GM21390 (cell line): ENCODE data around the gene IL12A.

Experiments
- ATAC-seq: cut with Tn5 transposase; IDR thresholded peaks from one replicate; pipeline ENCODE4 v1.9.1; 2021; ENCODE audit not compliant: unreplicated experiment

IL12A gene

GRCh38 chr3:159989973-159990846 lies 1.6 kb downstream of the IL12A start:
- no peak for ATAC-seq

- ATAC-seq = no peak
Observed at GRCh38 chr3:159991591-159991990, 3.0 kb downstream of the IL12A start.

- no peak for ATAC-seq
Observed at GRCh38 chr3:159992589-159992988, 4.0 kb downstream of the IL12A start.

GRCh38 chr3:159994182-159994581 lies 5.5 kb downstream of the IL12A start:
- ATAC-seq = no peak

- ATAC-seq = no peak
Observed at GRCh38 chr3:159995091-159995490, 6.5 kb downstream of the IL12A start.

- no peak for ATAC-seq
Observed at GRCh38 chr3:159996018-159996417, 7.4 kb downstream of the IL12A start.

- ATAC-seq = no peak
Observed at GRCh38 chr3:159996959-159997358, 8.3 kb downstream of the IL12A start.

GRCh38 chr3:160001148-160001760 lies 12.6 kb downstream of the IL12A start:
- ATAC-seq = no peak

- no peak for ATAC-seq
Observed at GRCh38 chr3:160001850-160002623, 13.4 kb downstream of the IL12A start.

GRCh38 chr3:160003520-160004128 lies 15.0 kb downstream of the IL12A start:
- peak; percentile 86 for ATAC-seq

GRCh38 chr3:160005004-160005403 lies 16.4 kb downstream of the IL12A start:
- no peak for ATAC-seq

GRCh38 chr3:160006282-160007163 lies 17.9 kb downstream of the IL12A start:
- peak; percentile 38 for ATAC-seq

GRCh38 chr3:160008961-160009360 lies 20.3 kb downstream of the IL12A start:
- ATAC-seq = no peak

- peak; percentile 20 for ATAC-seq
Observed at GRCh38 chr3:160009525-160009924, 20.9 kb downstream of the IL12A start.

- peak; percentile 67 for ATAC-seq
Observed at GRCh38 chr3:160010578-160010977, 21.9 kb downstream of the IL12A start.

- peak; percentile 72 for ATAC-seq
Observed at GRCh38 chr3:160012108-160012507, 23.5 kb downstream of the IL12A start.

GRCh38 chr3:160016972-160017371 lies 28.3 kb downstream of the IL12A start:
- ATAC-seq = no peak

- no peak for ATAC-seq
Observed at GRCh38 chr3:160018959-160019358, 30.3 kb downstream of the IL12A start.

GRCh38 chr3:160020057-160020711 lies 31.5 kb downstream of the IL12A start:
- ATAC-seq = no peak

- no peak for ATAC-seq
Observed at GRCh38 chr3:160022068-160022467, 33.4 kb downstream of the IL12A start.
